IPS DF 4.7 (cell line): ENCODE results near the gene ANKRD23.

Experiments used
- DNase-seq: peaks from one replicate; pipeline ENCODE4 v3.0.0-alpha.2; 2013; ENCODE audit warnings: low spot score; ENCODE audit errors: extremely low read depth

Gene ANKRD23

GRCh38 chr2:96877631-96878092, 33.8 kb upstream of the ANKRD23 start:
- DNase-seq = no peak

- DNase-seq = no peak
Observed at GRCh38 chr2:96877042-96877451, 33.2 kb upstream of the ANKRD23 start.

GRCh38 chr2:96876269-96877041, 32.6 kb upstream of the ANKRD23 start:
- DNase-seq = no peak

GRCh38 chr2:96875498-96876268, 31.9 kb upstream of the ANKRD23 start:
- DNase-seq = no peak

GRCh38 chr2:96874198-96874831, 30.5 kb upstream of the ANKRD23 start:
- DNase-seq = no peak

- no peak for DNase-seq
Observed at GRCh38 chr2:96873651-96874096, 29.9 kb upstream of the ANKRD23 start.

GRCh38 chr2:96872591-96873349, 28.9 kb upstream of the ANKRD23 start:
- DNase-seq = no peak

GRCh38 chr2:96870626-96871255, 26.9 kb upstream of the ANKRD23 start:
- no peak for DNase-seq

- no peak for DNase-seq
Observed at GRCh38 chr2:96869822-96870625, 26.2 kb upstream of the ANKRD23 start, which contains the start of gene SEMA4C. Gene SEMA4C, minus strand, starts transcription at chr2:96870080. Its CDS starts 2,194 bp downstream, at chr2:96867886.

- no peak for DNase-seq
Observed at GRCh38 chr2:96869281-96869821, 25.5 kb upstream of the ANKRD23 start.

- no peak for DNase-seq
Observed at GRCh38 chr2:96868555-96869280, 24.9 kb upstream of the ANKRD23 start.

- no peak for DNase-seq
Observed at GRCh38 chr2:96867756-96868554, 24.1 kb upstream of the ANKRD23 start.

GRCh38 chr2:96866986-96867755, 23.4 kb upstream of the ANKRD23 start:
- DNase-seq = no peak

- DNase-seq = no peak
Observed at GRCh38 chr2:96866586-96866985, 22.8 kb upstream of the ANKRD23 start.

GRCh38 chr2:96866149-96866548, 22.3 kb upstream of the ANKRD23 start:
- DNase-seq = no peak

- no peak for DNase-seq
Observed at GRCh38 chr2:96865654-96866053, 21.8 kb upstream of the ANKRD23 start.

- DNase-seq = no peak
Observed at GRCh38 chr2:96864343-96865091, 20.7 kb upstream of the ANKRD23 start.
